Parathyroid adenoma (tissue), 2 donors: ENCODE measurements around the gene OSBP.
"Not testable (repeated sequence)": the region's sequence is repeated elsewhere in the genome, so short reads cannot be mapped to it uniquely, and the experiment has no call there.

Source experiments
- H2AFZ ChIP-seq: fragments of 300-600 bp; sonication (generic); one replicate; pipeline ENCODE4 v1.7.0; 2017; ENCODE audit warnings: antibody characterized with exemption, mild to moderate bottlenecking
- H3K27ac ChIP-seq: fragments of 300-600 bp; sonication (generic); one replicate; pipeline ENCODE4 v1.7.0; 2017
- H3K27me3 ChIP-seq: fragments of 300-600 bp; sonication (generic); one replicate; pipeline ENCODE4 v1.7.0; 2017; ENCODE audit warnings: low read length; ENCODE audit not compliant: control insufficient read depth, insufficient read depth
- H3K36me3 ChIP-seq: fragments of 300-600 bp; sonication (generic); one replicate; pipeline ENCODE4 v1.7.0; 2017; ENCODE audit warnings: low read length; ENCODE audit not compliant: control insufficient read depth, insufficient read depth
- H3K4me1 ChIP-seq: fragments of 300-600 bp; sonication (generic); one replicate; pipeline ENCODE4 v1.7.0; 2017; ENCODE audit warnings: control low read depth
- H3K4me2 ChIP-seq: fragments of 300-600 bp; sonication (generic); one replicate; pipeline ENCODE4 v1.7.0; 2017; ENCODE audit warnings: low read length
- H3K4me3 ChIP-seq: fragments of 300-600 bp; sonication (generic); one replicate; pipeline ENCODE4 v1.7.0; 2017; ENCODE audit warnings: low read depth, low read length
- H3K79me2 ChIP-seq: fragments of 300-600 bp; sonication (generic); one replicate; pipeline ENCODE4 v1.7.0; 2017; ENCODE audit warnings: control low read depth
- H3K9ac ChIP-seq: fragments of 300-600 bp; sonication (generic); one replicate; pipeline ENCODE4 v1.7.0; 2017; ENCODE audit warnings: mild to moderate bottlenecking
- H3K9me3 ChIP-seq: fragments of 300-600 bp; sonication (generic); one replicate; pipeline ENCODE4 v1.7.0; 2017; ENCODE audit warnings: low read length; ENCODE audit not compliant: control insufficient read depth
- TF ChIP-seq, protein P1 (sequence below): fragments of 300-600 bp; sonication (generic); IDR thresholded peaks from one replicate; pipeline ENCODE4 v1.7.0; 2017; ENCODE audit warnings: antibody characterized with exemption, mild to moderate bottlenecking
- donor health status: primary hyperparathyroidism.

Gene OSBP

DNA sequence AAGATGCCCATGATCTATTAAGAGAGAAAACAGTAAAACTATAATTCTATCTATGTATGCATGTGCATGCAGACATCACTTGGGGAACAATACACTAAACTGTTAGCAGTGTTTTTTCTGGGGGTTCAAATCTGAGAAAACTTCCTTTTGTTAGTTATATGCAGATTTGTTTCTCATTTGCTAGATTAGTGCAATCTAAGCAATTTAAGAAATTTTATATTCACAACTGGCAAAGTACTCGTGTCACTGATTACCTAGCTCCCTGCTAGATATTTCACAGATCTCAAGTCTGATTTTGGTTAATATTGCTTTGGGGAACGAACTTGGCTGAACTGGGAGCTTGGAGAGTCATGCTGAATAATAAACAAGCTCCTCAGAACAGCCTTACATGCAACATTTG, 14.9 kb upstream of the OSBP start:
- no peaks in the 10 kb centered on the region for H3K79me2 ChIP-seq
- H3K4me2 ChIP-seq = peak overlapping the region; percentile 31
- H3K27me3 ChIP-seq = no peaks in the 10 kb centered on the region
- H3K4me3 ChIP-seq = no peak overlapping the region
- TF ChIP-seq, protein P1, sequence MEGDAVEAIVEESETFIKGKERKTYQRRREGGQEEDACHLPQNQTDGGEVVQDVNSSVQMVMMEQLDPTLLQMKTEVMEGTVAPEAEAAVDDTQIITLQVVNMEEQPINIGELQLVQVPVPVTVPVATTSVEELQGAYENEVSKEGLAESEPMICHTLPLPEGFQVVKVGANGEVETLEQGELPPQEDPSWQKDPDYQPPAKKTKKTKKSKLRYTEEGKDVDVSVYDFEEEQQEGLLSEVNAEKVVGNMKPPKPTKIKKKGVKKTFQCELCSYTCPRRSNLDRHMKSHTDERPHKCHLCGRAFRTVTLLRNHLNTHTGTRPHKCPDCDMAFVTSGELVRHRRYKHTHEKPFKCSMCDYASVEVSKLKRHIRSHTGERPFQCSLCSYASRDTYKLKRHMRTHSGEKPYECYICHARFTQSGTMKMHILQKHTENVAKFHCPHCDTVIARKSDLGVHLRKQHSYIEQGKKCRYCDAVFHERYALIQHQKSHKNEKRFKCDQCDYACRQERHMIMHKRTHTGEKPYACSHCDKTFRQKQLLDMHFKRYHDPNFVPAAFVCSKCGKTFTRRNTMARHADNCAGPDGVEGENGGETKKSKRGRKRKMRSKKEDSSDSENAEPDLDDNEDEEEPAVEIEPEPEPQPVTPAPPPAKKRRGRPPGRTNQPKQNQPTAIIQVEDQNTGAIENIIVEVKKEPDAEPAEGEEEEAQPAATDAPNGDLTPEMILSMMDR = no peak
- no peaks in the 10 kb centered on the region for H3K4me1 ChIP-seq
- no peaks in the 10 kb centered on the region for H3K9me3 ChIP-seq
- no peak overlapping the region for H3K27ac ChIP-seq
- no peak overlapping the region for H3K9ac ChIP-seq
- no peaks in the 10 kb centered on the region for H3K36me3 ChIP-seq
- no peak overlapping the region for H2AFZ ChIP-seq

GRCh38 chr11:59629996-59630395, 14.4 kb upstream of the OSBP start:
- no peaks in the 10 kb centered on the region for H3K36me3 ChIP-seq
- no peaks in the 10 kb centered on the region for H3K79me2 ChIP-seq
- H3K4me2 ChIP-seq = no peak overlapping the region
- no peak overlapping the region for H3K4me3 ChIP-seq
- H3K9me3 ChIP-seq = no peaks in the 10 kb centered on the region
- TF ChIP-seq, protein P1 = no peak
- no peak overlapping the region for H2AFZ ChIP-seq
- no peaks in the 10 kb centered on the region for H3K27me3 ChIP-seq
- no peaks in the 10 kb centered on the region for H3K4me1 ChIP-seq
- H3K9ac ChIP-seq = no peak overlapping the region
- H3K27ac ChIP-seq = no peak overlapping the region

DNA sequence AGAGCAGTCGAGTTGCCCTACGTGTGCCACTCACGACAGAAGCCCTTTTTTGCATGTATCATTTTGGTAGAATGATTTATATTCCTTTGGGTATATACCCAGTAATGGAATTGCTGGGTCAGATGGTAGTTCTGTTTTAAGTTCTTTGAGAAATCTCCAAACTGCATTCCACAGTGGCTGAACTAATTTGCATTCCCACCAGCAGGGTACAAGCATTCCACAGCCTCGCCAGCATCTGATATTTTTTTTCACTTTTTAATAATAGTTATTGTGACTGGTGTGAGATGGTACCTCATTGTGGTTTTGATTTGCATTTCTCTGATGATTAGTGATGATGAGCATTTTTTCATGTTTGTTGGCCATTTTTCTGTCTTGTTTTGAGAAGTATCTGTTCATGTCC, 11.4 kb upstream of the OSBP start:
- H3K79me2 ChIP-seq, H3K9ac ChIP-seq, H3K4me3 ChIP-seq, H3K9me3 ChIP-seq, H3K27ac ChIP-seq, H3K27me3 ChIP-seq, H3K36me3 ChIP-seq, H2AFZ ChIP-seq, H3K4me1 ChIP-seq, H3K4me2 ChIP-seq: not testable (repeated sequence)

DNA sequence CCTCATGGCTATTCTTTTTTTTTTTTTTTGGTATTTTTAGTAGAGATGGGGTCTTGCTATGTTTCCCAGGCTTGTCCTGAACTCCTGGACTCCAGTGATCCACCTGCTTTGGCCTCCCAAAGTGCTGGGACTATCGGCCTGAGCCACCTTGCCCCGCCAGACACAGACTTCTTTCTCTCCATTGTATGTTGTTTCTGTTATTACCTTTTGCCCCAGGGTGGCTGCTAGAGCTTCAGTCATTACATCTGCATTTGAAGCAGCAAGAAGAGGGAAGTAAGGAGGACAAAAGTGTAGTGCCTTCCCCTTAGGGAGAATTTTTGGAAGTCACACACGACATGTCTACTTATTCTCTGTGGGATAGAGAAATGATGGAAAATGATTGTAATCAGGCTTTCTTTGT, 10.1 kb upstream of the OSBP start:
- H3K36me3 ChIP-seq = no peaks in the 10 kb centered on the region
- H3K9ac ChIP-seq = no peak overlapping the region
- TF ChIP-seq, protein P1 = no peak
- no peaks in the 10 kb centered on the region for H3K27me3 ChIP-seq
- H3K9me3 ChIP-seq = no peaks in the 10 kb centered on the region
- no peaks in the 10 kb centered on the region for H3K4me1 ChIP-seq
- no peak overlapping the region for H3K4me3 ChIP-seq
- H3K4me2 ChIP-seq = no peak overlapping the region
- no peaks in the 10 kb centered on the region for H3K79me2 ChIP-seq
- no peak overlapping the region for H3K27ac ChIP-seq
- no peak overlapping the region for H2AFZ ChIP-seq

GRCh38 chr11:59617876-59618275, 2.3 kb upstream of the OSBP start:
- TF ChIP-seq, protein P1 = no peak
- no peaks in the 10 kb centered on the region for H3K36me3 ChIP-seq
- H3K4me3 ChIP-seq = no peak overlapping the region
- no peak overlapping the region for H3K9ac ChIP-seq
- peak overlapping the region; percentile 3 for H2AFZ ChIP-seq
- H3K4me1 ChIP-seq = peaks cover 11% of the 10 kb centered on the region
- peaks cover 5% of the 10 kb centered on the region for H3K79me2 ChIP-seq
- H3K9me3 ChIP-seq = no peaks in the 10 kb centered on the region
- peak overlapping the region; percentile 3 for H3K27ac ChIP-seq
- no peak overlapping the region for H3K4me2 ChIP-seq
- no peaks in the 10 kb centered on the region for H3K27me3 ChIP-seq
